IPS-20b (cell line): Measurements from ENCODE around the gene THUMPD2.

Source experiments
- H3K27ac ChIP-seq: one replicate; pipeline ENCODE4 v1.5.1; 2013; ENCODE audit warnings: low read length
- H3K27me3 ChIP-seq: 2 replicates; pipeline ENCODE4 v1.6.1; 2013; ENCODE audit warnings: mild to moderate bottlenecking, low read length, inconsistent platforms; ENCODE audit not compliant: insufficient read depth
- H3K36me3 ChIP-seq: 2 replicates; pipeline ENCODE4 v1.6.1; 2013; ENCODE audit warnings: low read depth, mild to moderate bottlenecking, inconsistent platforms, low read length, moderate library complexity; ENCODE audit not compliant: insufficient read depth
- H3K4me1 ChIP-seq: 2 replicates; pipeline ENCODE4 v1.6.1; 2013; ENCODE audit warnings: mild to moderate bottlenecking, control low read depth, inconsistent platforms, low read length, moderate library complexity; ENCODE audit not compliant: insufficient read depth
- H3K4me3 ChIP-seq: 2 replicates; pipeline ENCODE4 v1.5.1; 2013; ENCODE audit warnings: mild to moderate bottlenecking, low read length, inconsistent platforms
- H3K9ac ChIP-seq: 2 replicates; pipeline ENCODE4 v1.6.1; 2013; ENCODE audit warnings: low read depth, mild to moderate bottlenecking, inconsistent platforms, low read length, moderate library complexity
- H3K9me3 ChIP-seq: 2 replicates; pipeline ENCODE4 v1.6.1; 2013; ENCODE audit warnings: mild to moderate bottlenecking, low read depth, low read length, inconsistent platforms; ENCODE audit not compliant: insufficient read depth

The THUMPD2 gene

DNA sequence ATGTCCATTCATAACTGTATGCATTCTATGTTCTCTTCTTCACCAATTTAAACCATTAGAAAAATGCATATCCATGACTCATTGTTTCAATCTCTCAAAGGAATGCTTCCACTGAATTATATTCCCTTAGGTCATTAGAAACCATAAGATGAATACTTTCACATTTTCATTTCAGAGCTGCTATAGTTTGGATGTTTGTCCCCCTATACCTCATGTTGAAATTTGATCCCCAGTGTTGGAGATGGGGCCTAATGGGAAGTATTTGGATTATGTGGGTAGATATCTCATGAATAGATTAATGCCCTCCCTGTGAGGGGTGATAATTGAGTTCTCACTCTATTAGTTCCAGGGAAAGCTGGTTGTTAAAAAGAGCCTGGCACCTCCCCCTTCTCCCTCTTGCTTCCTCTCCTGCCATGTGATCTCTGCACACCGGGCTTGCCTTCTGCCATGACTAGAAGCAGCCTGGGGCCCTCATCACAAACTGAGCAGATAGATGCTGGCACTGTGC, 35.7 kb downstream of the THUMPD2 start:
- H3K36me3 ChIP-seq, result peaks cover 75% of the 10 kb centered on the region

GRCh38 chr2:39741871-39742270, 37.2 kb downstream of the THUMPD2 start:
- Histone ChIP-seq H3K4me3 (no peak overlapping the region), H3K27me3 (no peaks in the 10 kb centered on the region), H3K4me1 (peaks cover 13% of the 10 kb centered on the region), H3K27ac (no peak overlapping the region), H3K36me3 (peaks cover 74% of the 10 kb centered on the region), H3K9ac (no peak overlapping the region), H3K9me3 (no peaks in the 10 kb centered on the region)

More for the DNA sequence above, 35.7 kb downstream of the THUMPD2 start:
- Histone ChIP-seq H3K4me3 (no peak overlapping the region), H3K27me3 (no peaks in the 10 kb centered on the region), H3K9me3 (no peaks in the 10 kb centered on the region), H3K27ac (no peak overlapping the region), H3K9ac (no peak overlapping the region), H3K4me1 (peaks cover 4% of the 10 kb centered on the region; the same call in 1 of the 2 replicates)

DNA sequence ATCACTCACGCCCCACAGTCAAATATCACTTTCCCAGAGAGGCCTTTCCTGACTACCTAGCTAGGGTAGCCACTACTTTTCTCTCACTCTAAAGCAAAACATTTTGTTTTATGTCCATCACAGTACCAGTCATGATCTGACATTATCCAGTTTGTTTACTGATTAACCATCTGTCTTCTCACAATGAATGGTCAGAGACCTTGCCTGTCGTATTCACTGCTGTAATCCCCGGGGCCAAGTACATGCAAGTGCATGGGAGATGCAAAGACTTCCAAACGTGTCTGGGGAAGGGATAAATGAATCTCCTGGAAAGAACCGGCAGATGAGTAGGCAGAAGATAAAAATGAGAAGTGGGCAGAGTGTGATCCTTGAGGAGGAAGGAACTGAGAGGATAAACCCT, 39.7 kb downstream of the THUMPD2 start:
- no peak overlapping the region for H3K27ac ChIP-seq
- H3K27me3 ChIP-seq, result no peaks in the 10 kb centered on the region
- no peaks in the 10 kb centered on the region for H3K9me3 ChIP-seq
- peaks cover 80% of the 10 kb centered on the region for H3K36me3 ChIP-seq
- H3K9ac ChIP-seq, result no peak overlapping the region
- H3K4me3 ChIP-seq, result no peak overlapping the region
- peaks cover 22% of the 10 kb centered on the region for H3K4me1 ChIP-seq

DNA sequence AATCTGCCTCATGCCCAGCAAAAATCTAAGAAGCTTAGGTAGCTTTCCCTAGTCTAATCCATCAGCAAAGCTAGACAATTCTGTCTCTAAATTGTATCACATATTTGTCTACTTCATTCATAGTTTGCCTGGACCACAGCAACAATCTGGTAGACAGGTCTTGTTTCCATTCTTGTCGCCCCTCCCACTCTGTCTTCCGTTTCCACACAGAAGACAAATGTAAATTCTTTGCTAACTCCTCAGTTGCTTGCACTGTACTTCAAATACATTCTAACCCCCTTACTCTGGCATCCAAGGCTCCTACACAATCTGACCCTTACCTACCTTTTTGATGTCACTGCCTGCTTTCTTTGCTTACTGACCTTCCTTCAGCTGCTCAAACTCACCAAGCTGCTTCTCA, 40.1 kb downstream of the THUMPD2 start:
- H3K27ac ChIP-seq, result no peak overlapping the region
- H3K27me3 ChIP-seq, result no peaks in the 10 kb centered on the region
- peaks cover 77% of the 10 kb centered on the region for H3K36me3 ChIP-seq
- H3K4me1 ChIP-seq, result peaks cover 26% of the 10 kb centered on the region
- no peak overlapping the region for H3K9ac ChIP-seq
- no peaks in the 10 kb centered on the region for H3K9me3 ChIP-seq
- no peak overlapping the region for H3K4me3 ChIP-seq

GRCh38 chr2:39737661-39738060, 41.4 kb downstream of the THUMPD2 start:
- Histone ChIP-seq H3K9me3 (no peaks in the 10 kb centered on the region), H3K27me3 (no peaks in the 10 kb centered on the region), H3K36me3 (peaks cover 76% of the 10 kb centered on the region), H3K4me1 (peaks cover 22% of the 10 kb centered on the region), H3K27ac (no peak overlapping the region), H3K9ac (peak overlapping the region; percentile 32; the same call in 1 of the 2 replicates), H3K4me3 (peak overlapping the region; percentile 1; the same call in 1 of the 2 replicates)

DNA sequence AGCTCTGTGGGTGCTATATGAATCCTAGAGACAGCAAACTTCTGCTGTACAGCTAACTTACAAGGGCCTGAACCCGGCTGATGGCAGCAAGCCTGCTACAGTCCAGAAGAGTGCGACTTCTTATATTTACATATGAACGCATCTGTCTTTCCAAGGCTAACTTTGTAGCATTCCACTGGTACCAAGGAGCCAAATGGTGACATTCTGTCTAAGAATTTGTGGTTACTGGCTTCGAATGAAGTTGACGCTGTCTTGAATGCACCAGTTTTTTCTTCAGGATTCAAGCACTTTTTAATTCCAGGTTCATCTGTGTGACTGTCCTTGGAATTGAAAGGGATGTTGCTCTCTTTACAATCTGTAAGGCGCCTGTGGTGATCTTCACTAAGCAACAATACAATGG, 42.4 kb downstream of the THUMPD2 start:
- no peaks in the 10 kb centered on the region for H3K27me3 ChIP-seq
- no peak overlapping the region for H3K4me3 ChIP-seq
- no peak overlapping the region for H3K9ac ChIP-seq
- no peaks in the 10 kb centered on the region for H3K9me3 ChIP-seq
- peaks cover 22% of the 10 kb centered on the region for H3K4me1 ChIP-seq
- peaks cover 66% of the 10 kb centered on the region for H3K36me3 ChIP-seq
- no peak overlapping the region for H3K27ac ChIP-seq

- Histone ChIP-seq H3K4me3 (no peak overlapping the region), H3K27ac (no peak overlapping the region), H3K9me3 (no peaks in the 10 kb centered on the region), H3K9ac (no peak overlapping the region), H3K36me3 (peaks cover 57% of the 10 kb centered on the region), H3K4me1 (peaks cover 22% of the 10 kb centered on the region), H3K27me3 (no peaks in the 10 kb centered on the region)
Measured at GRCh38 chr2:39735648-39736047, 43.4 kb downstream of the THUMPD2 start.

GRCh38 chr2:39734445-39734844, 44.6 kb downstream of the THUMPD2 start:
- Histone ChIP-seq H3K27me3 (no peaks in the 10 kb centered on the region), H3K4me1 (peaks cover 22% of the 10 kb centered on the region), H3K27ac (no peak overlapping the region), H3K4me3 (no peak overlapping the region), H3K9ac (no peak overlapping the region), H3K9me3 (no peaks in the 10 kb centered on the region), H3K36me3 (peaks cover 47% of the 10 kb centered on the region)

DNA sequence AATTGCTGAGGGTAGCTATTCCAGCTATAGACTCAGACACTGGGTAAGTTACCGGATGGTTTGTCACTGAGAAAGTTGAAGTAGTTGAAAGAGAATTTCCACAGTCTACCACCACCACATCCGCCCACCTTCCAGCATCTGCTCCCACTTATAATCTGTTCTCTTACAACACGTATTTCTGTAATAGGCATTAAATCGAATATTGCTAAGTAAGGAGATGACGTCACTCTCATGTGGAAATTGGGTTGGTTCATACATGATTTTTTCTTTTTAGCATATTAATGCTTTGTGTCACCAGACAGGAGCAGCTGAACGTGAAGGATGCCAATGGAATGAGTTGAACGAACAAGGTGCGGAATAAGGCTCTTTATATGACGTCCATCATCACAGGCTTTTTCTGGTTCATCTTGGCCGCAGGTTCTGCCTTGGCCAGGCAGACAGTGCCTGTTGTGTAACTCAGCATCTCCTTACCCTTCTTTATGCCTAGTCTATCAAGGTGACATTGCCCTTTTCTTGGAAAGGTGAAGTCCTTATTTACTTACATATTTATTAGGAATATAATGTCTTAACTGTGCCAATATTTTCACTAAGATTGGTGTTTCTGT, 45.9 kb downstream of the THUMPD2 start:
- no peak overlapping the region for H3K9ac ChIP-seq
- no peak overlapping the region for H3K27ac ChIP-seq
- no peaks in the 10 kb centered on the region for H3K27me3 ChIP-seq
- H3K4me1 ChIP-seq, result peaks cover 25% of the 10 kb centered on the region
- peaks cover 38% of the 10 kb centered on the region for H3K36me3 ChIP-seq
- no peak overlapping the region for H3K4me3 ChIP-seq
- no peaks in the 10 kb centered on the region for H3K9me3 ChIP-seq

DNA sequence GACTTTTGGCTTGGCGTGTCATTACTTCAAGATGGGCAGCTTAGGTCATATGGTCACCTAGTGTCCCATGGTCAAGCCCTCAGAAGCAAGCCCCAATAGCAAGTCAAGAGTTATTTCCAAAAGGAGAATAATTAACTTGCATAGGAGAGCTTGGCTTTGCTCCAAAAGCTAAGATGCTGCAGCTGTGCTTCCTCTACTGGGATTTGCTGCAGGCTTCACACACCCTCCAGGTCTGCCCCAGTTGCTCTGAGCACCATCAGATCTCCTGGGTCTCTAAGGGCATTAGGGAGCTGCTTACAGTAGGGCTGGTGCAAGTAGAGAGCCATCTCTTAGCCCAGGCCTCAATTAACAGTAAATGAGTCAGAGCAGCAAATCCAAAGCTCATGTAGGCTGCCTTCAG, 46.6 kb downstream of the THUMPD2 start:
- Histone ChIP-seq H3K9me3 (no peaks in the 10 kb centered on the region), H3K36me3 (peaks cover 38% of the 10 kb centered on the region), H3K9ac (no peak overlapping the region), H3K27ac (no peak overlapping the region), H3K4me1 (peaks cover 20% of the 10 kb centered on the region), H3K27me3 (no peaks in the 10 kb centered on the region), H3K4me3 (no peak overlapping the region)

DNA sequence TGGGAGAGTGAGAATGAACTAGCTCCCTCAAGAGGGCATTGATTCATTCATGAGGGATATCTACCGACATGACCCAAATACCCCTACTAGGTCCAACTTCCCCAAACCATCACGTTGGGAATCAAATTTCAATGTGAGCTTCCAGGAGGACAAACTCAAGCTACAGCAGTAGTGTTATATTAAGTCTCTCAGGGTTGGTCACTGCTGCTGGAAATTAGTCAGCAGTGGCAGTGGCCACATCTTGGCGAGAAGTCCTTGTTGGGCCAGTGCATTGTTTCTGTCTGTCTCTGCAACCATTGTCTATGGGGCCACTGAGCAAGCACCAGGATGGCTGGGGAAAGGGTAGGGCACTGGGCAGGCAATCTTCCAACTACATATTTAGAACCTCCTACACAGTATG, 47.5 kb downstream of the THUMPD2 start:
- H3K27me3 ChIP-seq, result no peaks in the 10 kb centered on the region
- H3K27ac ChIP-seq, result no peak overlapping the region
- peaks cover 13% of the 10 kb centered on the region; the same call in 1 of the 2 replicates for H3K4me1 ChIP-seq

DNA sequence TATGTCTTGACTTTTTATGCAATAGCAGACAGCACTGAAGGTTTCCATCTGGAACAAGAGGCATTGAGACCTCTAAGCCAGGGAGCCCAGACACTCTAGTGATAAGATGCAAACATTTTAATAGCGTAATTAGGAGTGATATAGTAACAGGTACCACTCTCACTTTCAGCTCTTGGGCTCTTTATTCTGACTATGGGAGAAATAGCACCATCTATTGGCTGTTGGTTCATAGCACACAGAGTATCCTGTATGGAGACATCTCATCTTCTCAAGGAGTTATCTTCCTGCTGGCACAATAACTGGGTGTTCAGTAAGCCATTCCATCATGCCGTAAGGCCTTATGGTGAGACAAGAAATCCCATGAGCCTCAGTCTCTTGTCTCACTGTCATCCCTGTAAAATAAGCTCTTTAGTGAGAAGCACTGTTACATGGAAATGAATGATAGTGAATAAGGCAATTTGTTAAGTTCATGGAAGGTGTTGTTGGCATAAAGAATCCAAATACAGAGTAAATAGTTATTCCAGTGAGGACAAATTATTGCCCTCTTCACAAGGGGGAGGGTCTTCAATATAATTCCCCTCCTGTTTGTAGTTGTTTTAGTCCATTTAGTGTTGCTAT, 48.3 kb downstream of the THUMPD2 start:
- Histone ChIP-seq H3K27me3 (no peaks in the 10 kb centered on the region), H3K4me1 (peaks cover 11% of the 10 kb centered on the region; the same call in 1 of the 2 replicates), H3K36me3 (peaks cover 24% of the 10 kb centered on the region), H3K4me3 (no peak overlapping the region), H3K27ac (no peak overlapping the region), H3K9ac (no peak overlapping the region), H3K9me3 (no peaks in the 10 kb centered on the region)

More for the DNA sequence above, 47.5 kb downstream of the THUMPD2 start:
- Histone ChIP-seq H3K9me3 (no peaks in the 10 kb centered on the region), H3K4me3 (no peak overlapping the region), H3K9ac (no peak overlapping the region), H3K36me3 (peaks cover 31% of the 10 kb centered on the region)
